OCI-LY1 (cell line): ENCODE results near the gene KLF3.
A peak's percentile ranks its signal among the peaks of the same experiment; 100 is the strongest.

Source experiments
- H2AFZ ChIP-seq: fragments of 200-600 bp; sonication (generic), shearing (Covaris generic); 2 replicates; pipeline ENCODE4 v1.6.0; 2014; ENCODE audit warnings: antibody characterized with exemption, mild to moderate bottlenecking, low read length
- H3F3A ChIP-seq: fragments of 200-600 bp; sonication (generic), shearing (Covaris generic); 2 replicates; pipeline ENCODE4 v1.6.0; 2014; ENCODE audit warnings: mild to moderate bottlenecking, antibody characterized with exemption, low read length, moderate library complexity; ENCODE audit not compliant: insufficient read depth
- H3K27ac ChIP-seq: fragments of 200-600 bp; sonication (generic); 2 replicates; pipeline ENCODE4 v1.5.1; 2014; ENCODE audit warnings: low read length, mixed run types, mild to moderate bottlenecking, low read depth; ENCODE audit not compliant: poor library complexity, severe bottlenecking
- H3K27me3 ChIP-seq: fragments of 200-600 bp; sonication (generic); 2 replicates; pipeline ENCODE4 v1.6.0; 2014; ENCODE audit warnings: antibody characterized with exemption, mild to moderate bottlenecking, low read length, moderate library complexity; ENCODE audit not compliant: insufficient read depth
- H3K36me3 ChIP-seq: fragments of 200-600 bp; sonication (generic); 2 replicates; pipeline ENCODE4 v1.6.1; 2014; ENCODE audit warnings: mild to moderate bottlenecking, antibody characterized with exemption, low read length, moderate library complexity, mixed read lengths; ENCODE audit not compliant: insufficient read depth
- H3K4me1 ChIP-seq: fragments of 200-600 bp; sonication (generic); 2 replicates; pipeline ENCODE4 v1.5.1; 2014; ENCODE audit warnings: mild to moderate bottlenecking, low read length, moderate library complexity; ENCODE audit not compliant: insufficient read depth, severe bottlenecking
- H3K4me2 ChIP-seq: fragments of 200-600 bp; sonication (generic), shearing (Covaris generic); 2 replicates; pipeline ENCODE4 v1.6.1; 2014; ENCODE audit warnings: low read length
- H3K4me3 ChIP-seq: fragments of 200-600 bp; sonication (generic); 2 replicates; pipeline ENCODE4 v1.5.1; 2014; ENCODE audit warnings: low read length, low read depth, mild to moderate bottlenecking, mixed read lengths; ENCODE audit not compliant: poor library complexity, severe bottlenecking
- H3K79me2 ChIP-seq: fragments of 200-600 bp; shearing (Covaris generic); 2 replicates; pipeline ENCODE4 v1.6.1; 2016; ENCODE audit warnings: mixed run types, low read length, mixed read lengths; ENCODE audit not compliant: insufficient read depth
- H3K9ac ChIP-seq: fragments of 200-600 bp; sonication (generic), shearing (Covaris generic); 2 replicates; pipeline ENCODE4 v1.6.1; 2014; ENCODE audit warnings: mild to moderate bottlenecking, low read length, mixed read lengths
- H3K9me2 ChIP-seq: fragments of 200-600 bp; sonication (generic), shearing (Covaris generic); 2 replicates; pipeline ENCODE4 v1.6.1; 2014; ENCODE audit warnings: low read depth, mild to moderate bottlenecking, low read length, mixed read lengths
- H3K9me3 ChIP-seq: fragments of 200-600 bp; shearing (Covaris generic); 2 replicates; pipeline ENCODE4 v1.6.1; 2014; ENCODE audit warnings: low read length, mixed read lengths
- H4K20me1 ChIP-seq: fragments of 200-600 bp; sonication (generic), shearing (Covaris generic); 2 replicates; pipeline ENCODE4 v1.6.0; 2016; ENCODE audit warnings: mild to moderate bottlenecking, low read length; ENCODE audit not compliant: insufficient read depth
- EZH2 ChIP-seq: fragments of 200-600 bp; sonication (generic), shearing (Covaris generic); IDR thresholded peaks from 2 replicates; pipeline ENCODE4 v1.8.0; 2017; ENCODE audit warnings: borderline replicate concordance, mixed run types, mild to moderate bottlenecking, antibody characterized with exemption, low read length, moderate library complexity, mixed read lengths
- TF ChIP-seq, protein P1 (sequence below): fragments of 200-600 bp; sonication (generic), shearing (Covaris generic); IDR thresholded peaks from 2 replicates; pipeline ENCODE4 v1.5.1; 2017; ENCODE audit warnings: mild to moderate bottlenecking, antibody characterized with exemption, low read length, moderate library complexity, mixed read lengths

Gene KLF3

DNA sequence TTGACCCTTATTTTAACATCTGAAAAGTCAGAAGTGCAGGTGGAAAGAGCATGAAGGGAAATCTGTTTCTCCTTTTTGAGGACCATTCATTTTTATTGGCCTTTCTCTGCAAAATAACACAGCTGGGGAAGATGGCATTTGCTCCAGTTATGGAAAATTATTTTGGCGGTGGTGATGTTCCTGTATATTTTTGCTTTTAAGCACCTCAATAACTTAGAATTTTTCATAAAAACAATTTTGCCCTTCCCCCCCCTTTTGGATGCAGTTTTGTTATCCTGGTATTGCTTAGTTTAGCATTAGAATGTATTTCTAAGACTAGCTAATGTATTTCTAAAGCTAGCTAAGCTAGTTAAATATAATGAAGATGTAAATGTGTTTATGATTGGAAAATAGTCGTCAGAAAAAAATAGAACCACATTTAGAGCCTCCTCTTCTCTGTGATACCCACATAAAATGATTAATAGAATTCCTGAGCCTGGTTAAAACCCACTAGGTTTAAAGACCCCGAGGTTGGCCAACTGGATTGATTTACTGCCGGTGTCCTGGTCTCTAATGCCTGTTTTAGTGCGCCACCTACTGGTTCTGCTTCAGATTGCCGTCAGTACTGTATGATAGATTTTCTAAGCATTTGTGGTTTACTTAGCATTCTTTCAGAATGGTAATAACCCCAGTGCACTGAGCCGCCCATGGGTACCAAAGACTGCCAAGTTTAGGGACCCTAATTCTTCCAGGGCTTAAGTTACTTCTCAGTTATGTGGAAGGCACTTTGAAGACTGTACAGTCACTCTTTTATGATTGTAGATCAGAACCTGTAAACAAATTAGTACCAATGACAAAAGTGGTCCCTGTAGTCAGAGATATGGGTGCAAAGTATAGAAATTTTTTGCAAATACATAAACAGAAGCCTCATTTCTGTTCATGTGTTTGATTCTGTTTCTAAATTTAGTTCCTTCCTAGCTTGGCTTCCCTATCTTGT, 11.4 kb downstream of the KLF3 start:
- no peaks in the 10 kb centered on the region; the same call in 1 of the 2 replicates for H3K27me3 ChIP-seq
- TF ChIP-seq, protein P1, sequence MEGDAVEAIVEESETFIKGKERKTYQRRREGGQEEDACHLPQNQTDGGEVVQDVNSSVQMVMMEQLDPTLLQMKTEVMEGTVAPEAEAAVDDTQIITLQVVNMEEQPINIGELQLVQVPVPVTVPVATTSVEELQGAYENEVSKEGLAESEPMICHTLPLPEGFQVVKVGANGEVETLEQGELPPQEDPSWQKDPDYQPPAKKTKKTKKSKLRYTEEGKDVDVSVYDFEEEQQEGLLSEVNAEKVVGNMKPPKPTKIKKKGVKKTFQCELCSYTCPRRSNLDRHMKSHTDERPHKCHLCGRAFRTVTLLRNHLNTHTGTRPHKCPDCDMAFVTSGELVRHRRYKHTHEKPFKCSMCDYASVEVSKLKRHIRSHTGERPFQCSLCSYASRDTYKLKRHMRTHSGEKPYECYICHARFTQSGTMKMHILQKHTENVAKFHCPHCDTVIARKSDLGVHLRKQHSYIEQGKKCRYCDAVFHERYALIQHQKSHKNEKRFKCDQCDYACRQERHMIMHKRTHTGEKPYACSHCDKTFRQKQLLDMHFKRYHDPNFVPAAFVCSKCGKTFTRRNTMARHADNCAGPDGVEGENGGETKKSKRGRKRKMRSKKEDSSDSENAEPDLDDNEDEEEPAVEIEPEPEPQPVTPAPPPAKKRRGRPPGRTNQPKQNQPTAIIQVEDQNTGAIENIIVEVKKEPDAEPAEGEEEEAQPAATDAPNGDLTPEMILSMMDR = peak; percentile 92
- no peak for TF ChIP-seq EZH2

DNA sequence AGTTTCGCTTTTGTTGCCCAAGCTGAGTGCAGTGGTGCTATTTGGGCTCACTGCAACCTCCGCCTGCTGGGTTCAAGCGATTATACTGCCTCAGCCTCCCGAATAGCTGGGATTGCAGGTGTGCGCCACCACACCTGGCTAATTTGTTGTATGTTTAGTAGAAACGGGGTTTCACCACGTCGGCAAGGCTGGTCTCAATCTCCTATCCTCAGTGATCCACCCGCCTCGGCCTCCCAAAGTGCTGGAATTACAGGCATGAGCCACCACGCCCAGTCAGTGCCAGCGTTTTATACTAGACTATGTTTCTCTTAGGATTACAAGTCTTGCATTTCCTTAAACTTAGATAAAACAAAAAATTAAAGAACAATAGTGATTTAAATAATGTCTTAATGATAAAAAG, 13.0 kb downstream of the KLF3 start:
- no peaks in the 10 kb centered on the region for H3K79me2 ChIP-seq
- H3K4me2 ChIP-seq = no peak overlapping the region
- TF ChIP-seq, protein P1 = no peak
- no peak for TF ChIP-seq EZH2

More for the DNA sequence above, 11.4 kb downstream of the KLF3 start:
- Histone ChIP-seq H3K27ac (no peak overlapping the region), H3K4me3 (no peak overlapping the region), H2AFZ (no peak overlapping the region), H3K79me2 (no peaks in the 10 kb centered on the region), H3K9me3 (no peaks in the 10 kb centered on the region), H4K20me1 (no peaks in the 10 kb centered on the region), H3K4me1 (no peaks in the 10 kb centered on the region), H3K9ac (no peak overlapping the region), H3K4me2 (no peak overlapping the region), H3K9me2 (no peaks in the 10 kb centered on the region), H3K36me3 (no peaks in the 10 kb centered on the region), H3F3A (no peaks in the 10 kb centered on the region)

DNA sequence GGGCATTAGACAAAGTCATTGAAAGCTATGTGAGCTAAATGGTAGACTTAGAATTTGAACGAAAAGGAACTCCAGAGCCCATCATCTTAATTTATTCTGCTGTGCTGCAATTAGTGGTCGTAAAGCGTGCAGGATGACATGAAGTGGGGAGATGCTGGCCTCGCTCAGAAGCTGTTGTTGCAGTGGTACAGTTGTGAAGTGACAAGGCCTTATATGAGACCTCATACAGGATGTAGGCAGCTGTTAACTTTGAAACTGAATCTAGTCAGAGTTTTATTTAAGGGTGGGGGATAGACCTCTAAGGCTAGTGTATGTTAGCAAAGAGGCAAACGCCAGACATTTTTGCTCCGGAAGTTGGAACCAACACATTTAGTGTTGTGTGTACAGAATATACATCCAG, 13.4 kb downstream of the KLF3 start:
- H3K4me1 ChIP-seq = no peaks in the 10 kb centered on the region
- no peaks in the 10 kb centered on the region for H4K20me1 ChIP-seq
- TF ChIP-seq EZH2 = no peak
- TF ChIP-seq, protein P1 = no peak
- no peaks in the 10 kb centered on the region for H3K9me2 ChIP-seq
- H3K27ac ChIP-seq = no peak overlapping the region
- H2AFZ ChIP-seq = no peak overlapping the region
- no peak overlapping the region for H3K4me3 ChIP-seq
- no peaks in the 10 kb centered on the region for H3K79me2 ChIP-seq
- H3K4me2 ChIP-seq = no peak overlapping the region
- no peaks in the 10 kb centered on the region; the same call in 1 of the 2 replicates for H3K27me3 ChIP-seq
- no peaks in the 10 kb centered on the region for H3K36me3 ChIP-seq
- no peaks in the 10 kb centered on the region for H3K9me3 ChIP-seq
- no peaks in the 10 kb centered on the region for H3F3A ChIP-seq
- H3K9ac ChIP-seq = no peak overlapping the region

More for the DNA sequence above, 13.0 kb downstream of the KLF3 start:
- Histone ChIP-seq H3F3A (no peaks in the 10 kb centered on the region), H2AFZ (no peak overlapping the region), H3K4me3 (no peak overlapping the region), H3K9me2 (no peaks in the 10 kb centered on the region), H3K9ac (no peak overlapping the region), H3K27me3 (no peaks in the 10 kb centered on the region; the same call in 1 of the 2 replicates), H3K36me3 (no peaks in the 10 kb centered on the region), H3K4me1 (no peaks in the 10 kb centered on the region), H3K9me3 (no peaks in the 10 kb centered on the region), H4K20me1 (no peaks in the 10 kb centered on the region), H3K27ac (no peak overlapping the region)
